ENCODE results near the gene RTTN. TPM values are rescaled to one million over a fixed set of nuclear protein-coding genes. Genes with fewer than 3 reads are reported as not detected.

Gene RTTN
- total and polyA plus RNA-seq, 2 of the 13 experiments (the other 11 are each of a cell fraction or from before 2014, with no cell fraction given), result 5.4 to 18.7 TPM

DNA sequence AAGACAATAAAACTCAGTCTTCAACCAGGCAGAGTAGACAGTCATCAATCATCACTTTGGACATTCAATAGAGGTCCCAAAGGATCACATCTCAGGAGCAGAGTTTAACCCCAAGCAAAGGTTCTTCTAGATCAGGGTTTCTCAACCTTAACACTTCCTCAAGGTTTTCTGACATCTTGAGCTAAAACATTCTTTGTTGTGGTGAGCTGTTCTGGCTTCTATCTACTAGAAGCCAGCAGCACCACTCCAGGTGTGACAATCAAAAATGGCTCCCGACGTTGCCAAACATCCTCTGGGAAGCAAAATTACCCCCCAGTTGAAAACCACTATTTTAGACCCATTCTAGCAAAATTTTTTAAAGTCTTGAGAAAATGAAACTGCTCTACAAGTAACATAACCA, 22.0 kb downstream of the RTTN start:
- 0 out of 2 replicates have a peak, but pooled peaks cover 5% of the 10 kb centered on the region for H3K4me1 ChIP-seq (ENCODE audit: insufficient read depth, low read length)
- WGBS (ENCODE audit: low lambda C conversion rate), result 94% methylated on average over 2 of the region's 2 CpGs
- H3K79me2 ChIP-seq (ENCODE audit: insufficient read depth, low read length), result no peaks in the 10 kb centered on the region
- DNase-seq (ENCODE audit: low spot score) (no peak), ATAC-seq (no peak), FAIRE-seq (no peak)
- H3K4me2 ChIP-seq (ENCODE audit: low read depth, low read length), result no peak overlapping the region
- H3K27ac ChIP-seq (ENCODE audit: extremely low read length, insufficient read depth, low read length), result no peak overlapping the region
- H3K9me3 ChIP-seq (ENCODE audit: low read length), result no peaks in the 10 kb centered on the region
- ChIA-PET POLR2A (no interaction called here), CTCF (ENCODE audit: low intra/inter-chr PET ratio, low total read pairs) (no interaction called here)
- no peak overlapping the region for H3K4me3 ChIP-seq (replicated peaks in 1 of 3; ENCODE audit: insufficient read depth in 1 of 3, low read depth in 2 of 3, low read length in 3 of 3)
- H3K27me3 ChIP-seq (ENCODE audit: control insufficient read depth in 1 of 2, insufficient read depth in 2 of 2, low read length in 2 of 2), result no peaks in the 10 kb centered on the region
- no peak overlapping the region for H3K9ac ChIP-seq (ENCODE audit: insufficient read depth, low read depth, low read length)
- TF ChIP-seq ZNF670 (CRISPR knock-in tag; IDR thresholded peaks at IDR 0.05; ENCODE audit: borderline replicate concordance) (no peak), MTERF4 (CRISPR knock-in tag; IDR thresholded peaks at IDR 0.05) (no peak), ZNF451 (CRISPR knock-in tag; IDR thresholded peaks at IDR 0.05) (no peak), HOXA7 (CRISPR knock-in tag; IDR thresholded peaks at IDR 0.05) (no peak), HOMEZ (CRISPR knock-in tag; IDR thresholded peaks at IDR 0.05; ENCODE audit: low read depth) (no peak), SATB2 (CRISPR knock-in tag; IDR thresholded peaks at IDR 0.05) (no peak), RFX1 (IDR thresholded peaks at IDR 0.05) (no peak), NAIF1 (CRISPR knock-in tag; IDR thresholded peaks at IDR 0.05; ENCODE audit: borderline replicate concordance) (no peak), ZNF484 (CRISPR knock-in tag; IDR thresholded peaks at IDR 0.05; ENCODE audit: borderline replicate concordance, low read depth) (no peak), ZSCAN30 (CRISPR knock-in tag; IDR thresholded peaks at IDR 0.05) (no peak), ZFP36 (IDR thresholded peaks at IDR 0.05; ENCODE audit: borderline replicate concordance, low read depth, low read length, partially characterized antibody) (no peak), ZFX (CRISPR knock-in tag; IDR thresholded peaks at IDR 0.05; ENCODE audit: low read depth) (no peak), MYNN (CRISPR knock-in tag; IDR thresholded peaks at IDR 0.05; ENCODE audit: low read depth) (no peak)
- TF ChIP-seq, protein P1, sequence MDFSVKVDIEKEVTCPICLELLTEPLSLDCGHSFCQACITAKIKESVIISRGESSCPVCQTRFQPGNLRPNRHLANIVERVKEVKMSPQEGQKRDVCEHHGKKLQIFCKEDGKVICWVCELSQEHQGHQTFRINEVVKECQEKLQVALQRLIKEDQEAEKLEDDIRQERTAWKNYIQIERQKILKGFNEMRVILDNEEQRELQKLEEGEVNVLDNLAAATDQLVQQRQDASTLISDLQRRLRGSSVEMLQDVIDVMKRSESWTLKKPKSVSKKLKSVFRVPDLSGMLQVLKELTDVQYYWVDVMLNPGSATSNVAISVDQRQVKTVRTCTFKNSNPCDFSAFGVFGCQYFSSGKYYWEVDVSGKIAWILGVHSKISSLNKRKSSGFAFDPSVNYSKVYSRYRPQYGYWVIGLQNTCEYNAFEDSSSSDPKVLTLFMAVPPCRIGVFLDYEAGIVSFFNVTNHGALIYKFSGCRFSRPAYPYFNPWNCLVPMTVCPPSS (IDR thresholded peaks at IDR 0.05), result no peak
- no TSS peak for BruUV-seq (replicated peaks)
- peaks cover 2 to 22% of the 10 kb centered on the region in 2 experiments; a peak in 3 of 5 replicates for H3K36me3 ChIP-seq (replicated peaks in 1 of 2; ENCODE audit: control insufficient read depth in 1 of 2, insufficient read depth in 2 of 2, low read length in 2 of 2)
- no peaks in the 10 kb centered on the region for H4K20me1 ChIP-seq (ENCODE audit: insufficient read depth, low read length)
- no peak overlapping the region for H2AFZ ChIP-seq (ENCODE audit: low read length)
- in situ Hi-C loops (cut with HindIII; ENCODE audit: extremely low pct_ligation_motif_present, low pct_unique_long_range_greater_than_20kb), result no loop called here
- intact Hi-C loops (cut with micrococcal nuclease; ENCODE audit: unreplicated experiment), result no loop called here
